ENCODE measurements around the gene ZDHHC15.

- TF ChIP-seq POLR2A (IDR thresholded peaks at IDR 0.05) (no peak), CTCF (IDR thresholded peaks at IDR 0.05) (no peak), POLR2AphosphoS5 (IDR thresholded peaks at IDR 0.05) (no peak)
These were observed 24.1 kb upstream of the ZDHHC15 start for GRCh38 chrX:75546724-75547511.
